NAMALWA (cell line): Measurements from ENCODE around the gene CC2D2A.
A peak's percentile ranks its signal among the peaks of the same experiment; 100 is the strongest.
"Not testable (repeated sequence)": the region's sequence is repeated elsewhere in the genome, so short reads cannot be mapped to it uniquely, and the experiment has no call there.

Experiments
- DNase-seq: peaks from one replicate; pipeline ENCODE4 v3.0.0-alpha.2; 2015; ENCODE audit warnings: low spot score

The CC2D2A gene

DNA sequence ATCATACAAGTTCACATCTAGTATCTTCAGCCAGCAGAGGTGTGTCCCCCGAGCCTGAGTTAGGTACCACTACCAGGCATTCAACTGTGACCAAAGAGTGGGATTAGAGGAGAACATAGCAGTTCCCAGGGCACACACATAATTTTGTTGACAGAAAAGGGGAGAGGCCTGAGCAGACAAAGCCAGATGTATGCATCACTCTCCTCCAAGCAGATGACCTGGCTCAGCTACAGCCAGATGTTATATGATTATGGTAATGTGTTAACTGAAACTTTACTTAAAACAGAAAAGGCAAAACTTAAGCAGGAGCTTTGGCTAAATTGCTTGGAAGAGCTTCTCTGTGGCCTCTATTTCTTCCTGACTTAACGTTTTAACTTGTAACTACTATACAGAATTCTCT is 88.9 kb downstream of the CC2D2A start:
- no peak for DNase-seq

DNA sequence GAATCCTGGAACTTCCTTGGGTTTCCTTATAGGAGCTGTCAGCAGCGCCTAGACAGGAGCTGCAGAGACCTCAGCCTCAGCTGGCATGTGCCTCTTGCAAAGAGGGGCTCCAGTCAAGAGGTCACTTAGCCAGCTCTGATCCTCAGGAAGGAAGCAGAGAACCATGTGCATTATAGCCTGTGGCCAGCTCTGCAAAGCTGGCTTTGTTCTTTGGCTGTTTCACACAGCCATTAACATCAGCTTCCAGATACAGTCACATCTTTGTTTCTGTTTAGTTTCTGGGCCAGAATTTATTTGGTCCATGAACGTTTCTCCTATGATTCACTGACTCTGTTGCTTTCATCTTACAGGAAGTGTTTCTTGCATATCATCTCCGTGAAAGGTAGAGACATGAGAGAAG is 92.4 kb downstream of the CC2D2A start:
- no peak for DNase-seq

DNA sequence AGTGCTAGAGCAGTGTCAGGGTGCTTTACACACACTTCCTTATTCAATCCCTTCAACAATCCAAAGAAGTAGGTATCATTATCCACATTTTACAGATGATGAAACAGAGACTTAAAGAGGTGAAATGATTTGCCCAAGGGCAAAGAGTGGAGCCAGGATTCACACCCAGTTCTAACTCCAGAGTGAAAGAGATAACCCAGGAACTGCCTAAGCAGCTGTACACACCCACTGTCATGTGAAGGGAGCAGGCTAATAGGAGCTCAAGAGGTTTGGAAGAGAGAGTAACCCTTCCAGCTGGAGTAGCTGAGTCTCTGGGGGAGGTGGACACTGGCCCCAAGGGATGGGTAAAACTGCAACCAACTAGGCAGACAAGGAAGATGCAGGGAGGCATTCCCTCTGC is 92.9 kb downstream of the CC2D2A start:
- DNase-seq: no peak

DNA sequence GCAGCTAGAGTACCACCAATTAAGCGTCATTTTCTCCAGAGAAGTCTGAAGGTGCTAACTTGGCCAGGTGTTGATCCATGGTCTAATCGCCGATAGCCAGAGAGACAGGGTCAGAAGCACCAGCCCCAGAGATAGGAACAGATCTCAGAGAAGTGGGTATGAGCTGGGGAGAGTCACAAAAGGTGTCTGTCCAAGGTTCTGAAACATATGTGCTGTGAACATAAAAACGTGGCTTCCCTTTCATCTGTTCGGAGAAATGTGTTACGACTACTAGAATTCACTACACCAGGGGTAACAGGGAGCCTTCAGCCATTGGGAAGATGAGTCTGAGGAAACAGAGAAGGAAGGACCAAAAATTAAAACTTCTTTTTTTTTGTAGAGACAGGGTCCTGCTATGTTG is 94.2 kb downstream of the CC2D2A start:
- no peak for DNase-seq

DNA sequence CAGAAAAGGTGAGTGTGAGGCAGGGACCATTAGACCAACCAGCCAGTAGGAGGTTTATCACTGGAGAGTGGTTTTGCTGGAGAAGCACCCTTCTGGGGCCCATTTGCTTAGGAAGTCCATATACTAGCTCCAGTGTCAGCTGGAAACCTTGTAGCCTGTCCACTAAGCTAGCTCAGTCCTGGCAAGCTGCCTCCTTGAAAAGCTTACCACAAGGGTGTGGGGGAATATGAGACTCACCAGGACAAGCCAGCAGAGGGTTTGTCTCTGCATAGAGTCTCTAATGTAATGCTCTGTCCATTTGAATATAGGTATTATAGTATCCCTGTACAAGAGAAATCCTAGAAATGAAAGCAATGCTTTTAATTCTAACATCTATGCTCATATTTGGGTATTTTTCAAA is 99.1 kb downstream of the CC2D2A start:
- no peak for DNase-seq

DNA sequence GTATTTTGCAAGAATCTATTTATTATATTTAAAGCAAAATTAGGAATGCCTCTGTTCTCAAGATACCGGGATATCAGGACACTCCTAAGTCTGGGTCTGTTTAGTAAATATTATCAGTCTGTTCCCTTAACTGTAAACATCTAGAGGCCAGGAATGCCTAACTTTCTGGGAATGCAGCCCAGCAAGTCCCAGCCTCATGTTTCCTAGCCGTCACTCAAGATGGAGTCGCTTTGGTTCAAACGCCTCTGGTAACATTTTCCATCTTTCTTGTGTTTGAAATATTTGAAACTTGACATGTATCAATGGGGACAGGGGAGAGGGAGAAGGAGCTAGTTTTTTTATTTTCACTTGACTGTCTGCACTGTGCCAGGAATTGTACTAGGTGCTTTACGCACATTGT is 100.1 kb downstream of the CC2D2A start:
- DNase-seq: no peak

DNA sequence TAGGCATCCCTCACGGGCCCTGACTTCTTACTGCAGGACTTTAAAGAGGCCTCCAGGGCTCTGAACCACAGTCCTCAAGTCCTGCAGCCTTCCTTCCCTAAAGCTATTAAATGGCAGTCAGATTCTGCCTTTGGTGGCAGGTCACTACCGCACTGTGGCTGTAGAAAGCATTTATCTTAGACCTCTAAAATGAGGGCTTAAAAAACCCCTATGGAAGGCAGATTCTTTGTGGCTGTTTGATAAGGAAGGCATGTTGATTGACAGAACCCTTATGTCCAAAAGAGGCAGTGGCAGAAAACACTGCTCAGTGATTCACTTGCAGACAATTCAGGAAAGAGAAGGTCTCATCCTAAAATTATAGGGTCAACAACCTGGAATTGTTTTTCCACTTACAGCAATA is 106.3 kb downstream of the CC2D2A start:
- no peak for DNase-seq

DNA sequence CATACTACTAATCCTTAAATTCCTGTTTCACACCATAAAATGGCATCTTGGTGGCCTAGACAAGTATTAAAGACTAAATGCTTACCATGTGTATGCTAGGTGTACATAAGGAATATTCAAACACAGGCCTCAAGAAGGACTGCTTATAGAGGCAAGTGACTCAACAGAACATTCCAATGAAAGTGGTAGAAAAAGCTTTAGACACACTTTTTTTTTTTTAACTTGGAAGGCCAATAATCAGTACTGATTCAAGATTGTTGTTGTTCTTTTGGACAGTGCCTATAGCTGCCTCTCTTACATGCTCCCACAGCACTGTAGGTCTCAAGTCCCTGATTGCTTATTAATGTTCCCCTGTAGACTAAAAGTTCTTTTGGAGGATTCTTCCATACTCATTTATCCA is 107.8 kb downstream of the CC2D2A start:
- DNase-seq: no peak

DNA sequence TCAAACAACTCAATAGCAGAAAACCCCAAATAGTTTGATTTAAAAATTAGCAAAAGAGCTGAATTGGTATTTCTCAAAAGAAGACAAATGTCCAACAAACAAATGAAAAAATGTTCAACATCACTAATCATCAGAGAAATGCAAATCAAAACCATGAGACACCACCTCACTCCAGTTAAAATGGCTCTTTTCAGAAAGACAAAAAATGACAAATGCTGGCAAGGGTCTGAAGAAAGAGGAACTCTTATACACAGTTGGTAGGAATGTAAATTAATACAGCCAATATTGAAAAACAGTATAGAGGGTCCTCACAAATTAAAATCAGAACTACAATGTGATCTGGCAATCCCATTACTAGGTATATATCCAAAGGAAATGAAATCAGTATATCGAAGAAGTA is 115.1 kb downstream of the CC2D2A start:
- DNase-seq: peak; percentile 25

DNA sequence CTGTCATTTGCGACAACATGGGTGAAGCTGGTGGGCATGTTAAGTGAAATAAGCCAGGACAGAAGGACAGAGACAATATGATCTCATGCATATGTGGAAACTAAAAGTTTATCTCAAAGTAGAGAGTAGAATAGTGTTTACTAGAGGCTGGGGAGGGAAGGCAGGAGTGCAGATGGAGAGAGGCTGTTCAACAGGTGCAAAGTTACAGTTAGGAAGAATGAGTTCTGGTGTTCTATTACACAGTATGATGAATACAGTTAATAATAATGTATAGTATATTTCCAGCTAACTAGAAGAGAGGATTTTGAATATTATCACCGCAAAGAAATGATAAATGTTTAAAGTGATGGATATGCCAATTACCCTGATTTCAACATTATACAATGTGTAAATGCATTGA is 115.6 kb downstream of the CC2D2A start:
- DNase-seq: no peak

DNA sequence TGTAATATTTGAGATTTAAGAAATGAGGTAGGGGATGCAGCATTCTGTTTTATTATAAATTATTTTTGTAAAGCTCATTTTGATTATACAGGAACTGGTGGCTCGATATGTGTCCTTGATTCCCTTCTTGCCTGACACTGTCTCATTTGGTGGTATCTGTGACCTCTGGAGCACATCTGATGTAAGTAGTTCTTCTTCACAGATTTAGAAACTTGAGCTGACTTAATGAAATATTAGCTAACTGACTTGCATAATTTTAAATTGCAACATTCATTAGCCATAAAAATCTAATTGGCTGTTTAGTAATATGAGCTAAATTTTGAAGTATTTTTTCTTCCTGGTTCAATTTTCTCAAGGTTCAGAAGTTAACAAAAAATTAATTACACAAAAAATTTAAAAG is 116.4 kb downstream of the CC2D2A start:
- DNase-seq: no peak

DNA sequence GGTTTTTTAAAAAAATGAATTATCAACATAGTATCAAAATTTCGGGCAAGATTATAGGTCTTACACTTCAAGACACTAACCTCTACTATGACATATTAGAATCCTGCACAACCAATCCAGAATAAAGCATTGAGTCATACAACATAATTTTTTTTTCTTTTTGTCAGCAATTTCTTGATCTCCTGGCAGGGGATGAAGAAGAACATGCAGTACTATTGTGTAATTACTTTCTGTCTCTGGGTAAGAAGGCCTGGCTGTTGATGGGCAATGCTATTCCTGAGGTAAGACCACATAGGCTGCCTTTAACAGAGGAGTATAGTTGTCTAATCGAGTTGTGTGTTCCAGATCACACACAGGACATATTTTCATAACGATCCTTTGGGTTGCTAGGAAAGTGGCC is 118.0 kb downstream of the CC2D2A start:
- no peak for DNase-seq

DNA sequence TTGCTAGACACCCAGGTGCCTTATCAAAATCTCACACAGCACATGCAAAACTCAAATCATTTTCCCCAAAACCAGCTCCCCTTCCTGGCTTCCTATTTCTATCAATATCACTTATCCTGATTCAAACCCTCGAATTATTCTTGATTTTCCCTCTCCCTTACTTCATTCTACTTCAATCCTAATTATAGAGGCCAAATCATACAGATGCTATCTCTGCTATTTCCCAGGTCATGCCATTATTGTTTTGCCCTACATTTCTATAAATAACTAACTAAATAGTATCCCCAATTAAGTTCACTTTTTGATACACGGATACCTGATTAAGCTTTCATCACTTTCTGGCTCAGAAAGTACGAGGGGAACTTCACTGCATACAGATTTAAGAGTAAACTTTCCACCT is 123.1 kb downstream of the CC2D2A start:
- no peak for DNase-seq

DNA sequence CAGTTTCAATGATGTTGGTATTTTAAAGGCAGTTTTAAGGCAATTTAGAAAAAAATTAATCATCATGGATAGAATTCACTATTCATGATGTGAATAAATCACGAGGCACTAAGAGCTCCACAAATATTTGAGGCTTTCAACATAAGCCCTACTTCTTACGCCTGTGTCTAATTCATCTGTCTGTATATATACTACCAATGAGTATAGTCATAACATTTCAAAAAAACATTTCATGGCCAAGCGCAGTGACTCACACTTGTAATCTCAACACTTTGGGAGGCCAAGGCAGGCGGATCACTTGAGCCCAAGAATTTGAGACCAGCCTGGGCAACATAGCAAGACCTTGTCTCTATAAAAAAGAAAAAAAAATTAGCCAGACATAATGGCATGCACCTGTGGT is 129.0 kb downstream of the CC2D2A start:
- DNase-seq: no peak

DNA sequence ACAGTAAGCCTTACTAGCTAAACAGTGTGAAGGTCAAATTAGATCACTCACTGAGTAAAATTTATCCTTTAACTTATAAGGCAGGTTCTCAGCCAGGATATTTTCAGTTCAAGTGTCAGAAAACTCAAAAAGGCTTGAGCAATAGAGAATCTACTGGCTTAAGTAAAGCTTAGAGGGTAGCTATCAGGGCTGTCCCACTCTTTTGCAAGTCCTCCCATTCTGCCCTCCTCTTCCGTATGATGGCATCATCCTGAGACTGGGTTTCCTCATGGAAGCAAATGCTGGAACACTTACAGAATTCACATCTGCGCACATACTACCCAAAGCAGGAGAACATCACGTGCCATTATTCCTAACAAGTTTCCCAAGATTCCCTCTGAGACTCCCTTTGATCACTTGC is 130.5 kb downstream of the CC2D2A start:
- DNase-seq: no peak

DNA sequence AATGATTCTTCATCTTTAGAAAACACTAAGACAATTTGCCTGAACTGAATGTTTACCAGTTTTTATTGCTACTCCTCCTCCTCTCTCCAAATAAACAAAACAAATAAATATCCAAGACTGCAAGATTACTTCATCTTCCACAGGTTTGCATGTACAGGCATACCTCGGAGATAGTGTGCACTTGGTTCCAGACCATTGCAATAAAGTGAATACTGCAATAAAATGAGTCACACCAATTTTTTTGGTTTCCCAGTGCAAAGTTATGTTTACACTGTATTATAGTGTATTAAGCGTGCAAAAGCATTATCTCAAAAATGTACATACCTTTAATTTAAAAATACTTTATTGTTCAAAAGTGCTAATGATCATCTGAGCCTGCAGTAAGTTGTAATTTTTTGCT is 132.2 kb downstream of the CC2D2A start:
- DNase-seq: no peak

DNA sequence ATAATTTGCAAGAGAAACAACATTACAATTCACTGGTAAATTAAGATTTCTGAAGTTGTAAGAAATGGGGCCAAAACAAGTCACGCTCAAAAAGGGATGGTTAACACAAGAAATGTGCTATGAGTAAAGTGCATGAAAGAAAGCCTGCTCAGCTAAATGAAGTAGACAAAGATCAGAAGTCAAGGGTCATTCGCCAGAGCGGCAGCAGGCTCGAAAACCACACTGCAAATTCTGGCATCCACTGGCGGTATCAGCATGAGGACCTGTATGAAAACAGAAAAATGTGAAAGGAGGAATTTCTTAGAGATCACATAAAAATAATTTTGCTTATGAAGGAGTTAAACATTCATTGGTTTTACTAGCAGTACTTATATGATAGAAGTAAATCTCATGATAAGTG is 135.9 kb downstream of the CC2D2A start:
- no peak for DNase-seq

DNA sequence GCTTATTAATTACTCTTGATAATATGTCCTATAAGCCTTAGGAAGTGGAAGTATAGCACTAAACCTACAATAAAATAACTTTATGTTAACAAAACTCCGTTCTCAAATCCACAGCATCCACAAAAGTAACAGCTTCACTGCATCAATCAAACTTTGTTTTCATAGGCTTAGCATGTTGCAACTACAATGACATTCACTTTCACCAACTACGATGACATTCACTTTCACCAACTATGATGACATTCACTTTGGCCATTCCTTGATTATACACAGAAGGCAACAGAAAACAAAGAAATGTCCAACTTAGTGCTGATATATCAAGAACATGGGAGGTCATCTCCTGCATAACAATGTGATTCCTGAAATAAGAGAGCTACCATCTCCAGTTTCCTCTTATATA is 141.2 kb downstream of the CC2D2A start:
- no peak for DNase-seq

DNA sequence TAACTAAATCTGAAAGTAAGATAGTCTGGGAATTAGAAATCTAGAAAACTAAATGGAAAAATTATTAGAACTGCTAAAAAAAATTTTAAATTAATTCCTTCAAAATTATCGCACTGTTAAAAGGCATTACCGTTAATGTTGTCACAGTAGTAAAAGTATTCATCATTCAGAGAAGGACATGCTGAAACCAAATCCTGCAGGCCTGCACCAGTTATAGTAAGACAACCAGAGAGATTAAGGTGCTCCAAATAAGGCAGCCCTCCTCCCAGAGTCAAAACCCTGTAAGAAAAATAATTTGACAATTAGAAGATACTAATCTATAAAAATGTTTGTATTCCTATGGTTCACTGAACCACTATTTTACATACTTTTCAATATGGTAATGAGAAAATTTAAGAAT is 142.5 kb downstream of the CC2D2A start:
- no peak for DNase-seq

DNA sequence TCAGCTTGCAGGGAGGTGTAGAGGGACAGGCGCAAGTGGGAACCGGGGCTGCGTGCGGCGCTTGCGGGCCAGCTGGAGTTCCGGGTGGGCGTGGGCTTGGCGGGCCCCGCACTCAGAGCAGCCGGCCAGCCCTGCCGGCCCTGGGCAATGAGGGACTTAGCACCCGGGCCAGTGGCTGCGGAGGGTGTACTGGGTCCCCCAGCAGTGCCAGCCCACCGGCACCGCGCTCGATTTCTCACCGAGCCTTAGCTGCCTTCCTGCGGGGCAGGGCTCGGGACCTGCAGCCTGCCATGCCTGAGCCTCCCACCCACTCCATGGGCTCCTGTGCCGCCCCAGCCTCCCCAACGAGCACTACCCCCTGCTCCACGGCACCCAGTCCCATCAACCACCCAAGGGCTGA is 145.2 kb downstream of the CC2D2A start:
- not testable (repeated sequence) for DNase-seq

DNA sequence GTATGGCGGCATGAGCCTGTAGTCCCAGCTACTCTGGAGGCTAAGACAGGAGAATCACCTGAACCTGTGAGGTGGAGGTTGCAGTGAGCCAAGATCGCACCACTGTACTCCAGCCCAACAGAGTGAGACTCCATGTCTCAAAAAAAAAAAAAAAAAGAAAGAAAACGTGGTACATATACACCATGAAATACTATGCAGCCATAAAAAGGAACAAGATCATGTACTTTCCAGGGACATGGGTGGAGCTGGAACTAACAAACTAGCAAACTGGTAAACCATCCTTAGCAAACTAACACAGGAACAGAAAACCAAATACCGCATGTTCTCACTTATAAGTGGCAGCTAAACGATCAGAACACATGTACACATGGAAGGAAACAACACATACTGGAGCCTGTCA is 147.7 kb downstream of the CC2D2A start:
- not testable (repeated sequence) for DNase-seq

DNA sequence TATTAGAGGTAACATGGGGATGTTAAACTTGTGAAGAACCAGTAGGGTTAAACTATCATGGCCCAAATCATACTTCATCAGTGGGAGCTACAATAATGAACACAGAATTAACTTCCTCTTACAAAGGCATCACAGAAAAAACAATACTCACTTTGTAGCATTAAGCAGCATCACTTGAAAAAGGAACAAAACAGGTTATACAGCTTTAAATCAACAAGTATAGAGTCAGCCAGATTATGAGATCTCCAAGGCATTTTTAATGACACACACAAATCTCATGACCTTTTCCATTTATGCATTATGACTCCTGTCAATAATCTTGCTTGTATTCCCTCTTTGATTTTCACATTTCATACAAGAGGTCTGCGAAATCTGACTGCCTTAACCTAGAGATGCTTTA is 167.1 kb downstream of the CC2D2A start:
- no peak for DNase-seq

DNA sequence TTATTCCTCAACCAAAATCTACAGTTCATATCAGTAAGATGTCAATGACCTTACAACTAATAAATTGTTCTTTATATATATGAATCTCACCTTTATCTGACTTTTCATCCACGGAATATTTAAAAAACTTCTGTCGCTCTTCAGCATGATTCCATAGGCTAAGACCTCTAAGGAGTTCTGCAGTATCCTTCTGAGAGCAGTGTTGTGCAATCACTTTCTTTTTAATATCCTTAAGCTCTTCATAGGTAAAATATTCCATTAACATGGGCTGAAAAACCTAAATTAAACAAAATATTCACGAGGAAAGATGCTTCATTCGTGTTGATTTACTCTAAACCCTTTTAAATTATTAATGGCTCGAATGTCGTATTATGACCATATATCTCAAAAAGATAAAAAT is 168.7 kb downstream of the CC2D2A start:
- DNase-seq: no peak

DNA sequence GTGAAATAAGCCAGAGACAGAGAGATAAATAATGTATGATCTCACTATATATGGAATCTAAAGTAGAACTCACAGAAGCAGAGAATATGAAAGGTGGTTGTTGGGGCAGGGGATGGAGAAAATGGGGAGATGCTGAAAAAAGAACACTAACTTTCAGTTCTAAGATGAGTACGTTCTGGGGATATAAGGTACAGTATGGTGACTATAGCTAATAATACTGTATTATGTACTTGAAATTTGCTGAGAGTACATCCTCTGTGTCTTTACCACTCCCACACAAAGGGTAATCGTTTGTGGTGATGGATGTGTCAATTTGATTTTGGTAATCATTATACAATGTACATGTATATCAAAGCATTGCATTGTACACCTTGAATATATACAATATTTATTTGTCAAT is 178.9 kb downstream of the CC2D2A start:
- DNase-seq: no peak

DNA sequence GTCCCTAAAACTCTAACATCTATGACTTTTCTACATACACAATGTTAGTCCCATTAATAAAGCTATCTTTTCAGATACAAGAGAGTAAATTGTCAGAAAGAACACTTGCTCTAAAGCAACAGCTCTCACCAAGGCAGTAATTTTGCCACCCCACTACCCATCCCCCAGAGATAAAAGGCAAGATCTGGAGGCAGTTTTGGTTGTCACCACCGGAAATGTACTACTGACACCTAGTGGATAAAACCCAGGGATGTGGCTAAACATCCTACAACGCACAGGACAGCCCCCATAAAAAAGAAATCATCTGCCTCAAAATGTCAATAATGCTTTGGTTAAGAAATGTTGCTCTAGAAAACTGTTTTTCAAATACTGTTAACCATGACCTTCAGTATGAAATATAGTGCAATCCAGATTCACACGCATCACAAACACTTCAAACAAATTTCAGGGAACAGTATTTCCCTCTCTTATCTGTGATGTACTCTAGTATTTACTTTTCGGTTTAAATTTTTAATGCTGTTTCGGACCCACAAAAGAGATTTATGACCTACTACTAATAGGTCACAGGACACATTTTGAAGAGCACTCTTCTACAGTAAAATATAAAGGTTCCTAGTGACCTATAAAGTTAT is 180.3 kb downstream of the CC2D2A start:
- peak; percentile 87 for DNase-seq
